ENCODE measurements around the gene PCCA. TPM values are rescaled to one million over a fixed set of nuclear protein-coding genes. Genes with fewer than 3 reads are reported as not detected.

The PCCA gene
- total and polyA plus RNA-seq, 2 of the 13 experiments (the other 11 are each of a cell fraction or from before 2014, with no cell fraction given) = 15.0 to 32.2 TPM

- no peak for TF ChIP-seq ZNF503 (CRISPR knock-in tag; IDR thresholded peaks at IDR 0.05)
- TF ChIP-seq IKZF4 (CRISPR knock-in tag; IDR thresholded peaks at IDR 0.05; ENCODE audit: borderline replicate concordance, low read depth, not compliant biosample characterization) = no peak
- no peak for TF ChIP-seq SNAPC2 (CRISPR knock-in tag; IDR thresholded peaks at IDR 0.05)
Observed at GRCh38 chr13:100510208-100510957, 421.5 kb downstream of the PCCA start (continued).

- ATAC-seq (no peak), FAIRE-seq (no peak), DNase-seq (ENCODE audit: low spot score) (no peak)
- no peak overlapping the region for H3K27ac ChIP-seq (ENCODE audit: extremely low read length, insufficient read depth, low read length)
- H3K79me2 ChIP-seq (ENCODE audit: insufficient read depth, low read length) = no peaks in the 10 kb centered on the region
- peaks cover 7% of the 10 kb centered on the region for H3K4me1 ChIP-seq (ENCODE audit: insufficient read depth, low read length)
- no peaks in the 10 kb centered on the region for H3K9me3 ChIP-seq (ENCODE audit: low read length)
- intact Hi-C loops (cut with micrococcal nuclease; ENCODE audit: unreplicated experiment) = loop anchor here (10.0 kb wide), 1 partner anchor 527 kb away; the partner anchor contains the start of gene ZIC2
- no peaks in the 10 kb centered on the region for H3K27me3 ChIP-seq (ENCODE audit: control insufficient read depth in 1 of 2, insufficient read depth in 2 of 2, low read length in 2 of 2)
- 0 out of 5 replicates have a peak, but pooled peaks cover 0 to 4% of the 10 kb centered on the region in 2 experiments for H3K36me3 ChIP-seq (replicated peaks in 1 of 2; ENCODE audit: control insufficient read depth in 1 of 2, insufficient read depth in 2 of 2, low read length in 2 of 2)
- 94% methylated on average over 7 of the region's 7 CpGs for WGBS (ENCODE audit: low lambda C conversion rate)
- no TSS peak for BruUV-seq (replicated peaks)
- no peaks in the 10 kb centered on the region for H4K20me1 ChIP-seq (ENCODE audit: insufficient read depth, low read length)
- POLR2A ChIA-PET = no interaction called here
- H3K4me2 ChIP-seq (ENCODE audit: low read depth, low read length) = no peak overlapping the region
- in situ Hi-C loops (cut with HindIII; ENCODE audit: extremely low pct_ligation_motif_present, low pct_unique_long_range_greater_than_20kb) = loop anchor here (10.0 kb wide), 1 partner anchor 597 kb away; no protein-coding TSS in a partner anchor
- no peak overlapping the region for H3K9ac ChIP-seq (ENCODE audit: insufficient read depth, low read depth, low read length)
- CTCF ChIA-PET (ENCODE audit: low intra/inter-chr PET ratio, low total read pairs) = no interaction called here
- H3K4me3 ChIP-seq (replicated peaks in 1 of 3; ENCODE audit: insufficient read depth in 1 of 3, low read depth in 2 of 3, low read length in 3 of 3) = no peak overlapping the region
- TF ChIP-seq CSRNP1 (CRISPR knock-in tag; IDR thresholded peaks at IDR 0.05) = no peak
- TF ChIP-seq KAT8 (CRISPR knock-in tag; IDR thresholded peaks at IDR 0.05) = no peak
- no peak for TF ChIP-seq ESRRA (CRISPR knock-in tag; IDR thresholded peaks at IDR 0.05; ENCODE audit: low read depth)
- no peak for TF ChIP-seq ZNF331 (CRISPR knock-in tag; IDR thresholded peaks at IDR 0.05)
- no peak overlapping the region for H2AFZ ChIP-seq (ENCODE audit: low read length)
Observed at GRCh38 chr13:100511466-100511865, 422.6 kb downstream of the PCCA start.
